ENCODE results near the gene ZNRF1.

DNA sequence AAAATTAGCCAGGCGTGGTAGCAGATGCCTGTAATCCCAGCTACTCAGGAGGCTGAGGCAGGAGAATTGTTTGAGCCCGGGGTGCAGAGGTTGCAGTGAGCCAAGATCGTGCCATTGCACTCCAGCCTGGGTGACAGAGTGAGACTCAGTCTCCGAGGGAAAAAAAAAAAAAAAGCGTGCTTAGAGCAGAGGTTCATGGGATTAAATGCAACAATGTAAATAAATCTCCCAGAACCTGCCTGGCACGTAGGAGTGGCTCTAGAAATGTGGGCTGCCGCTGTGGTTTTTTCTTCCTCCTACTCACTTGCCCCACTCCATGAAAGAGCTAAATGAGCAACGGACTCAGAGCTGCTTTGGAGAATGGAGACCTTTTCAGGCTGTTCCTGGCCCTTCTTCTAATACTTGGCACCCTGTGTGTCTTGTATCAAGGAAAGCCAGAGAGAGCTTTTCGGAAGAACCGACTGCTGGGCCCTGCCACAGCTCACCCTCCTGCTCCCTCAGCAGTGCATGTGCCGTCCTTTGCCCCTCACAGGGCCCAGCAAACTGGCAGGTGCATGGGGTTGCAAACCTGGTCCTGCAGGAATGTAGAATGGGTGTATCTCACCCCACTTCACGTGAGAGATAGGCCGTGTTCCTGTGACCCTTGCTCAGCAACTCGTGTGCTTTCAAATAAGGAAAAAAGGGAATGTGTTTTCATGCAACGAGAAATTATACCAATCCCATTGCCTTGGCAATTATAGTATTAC is 65.8 kb downstream of the ZNRF1 start:
- TF ChIP-seq, protein P1, sequence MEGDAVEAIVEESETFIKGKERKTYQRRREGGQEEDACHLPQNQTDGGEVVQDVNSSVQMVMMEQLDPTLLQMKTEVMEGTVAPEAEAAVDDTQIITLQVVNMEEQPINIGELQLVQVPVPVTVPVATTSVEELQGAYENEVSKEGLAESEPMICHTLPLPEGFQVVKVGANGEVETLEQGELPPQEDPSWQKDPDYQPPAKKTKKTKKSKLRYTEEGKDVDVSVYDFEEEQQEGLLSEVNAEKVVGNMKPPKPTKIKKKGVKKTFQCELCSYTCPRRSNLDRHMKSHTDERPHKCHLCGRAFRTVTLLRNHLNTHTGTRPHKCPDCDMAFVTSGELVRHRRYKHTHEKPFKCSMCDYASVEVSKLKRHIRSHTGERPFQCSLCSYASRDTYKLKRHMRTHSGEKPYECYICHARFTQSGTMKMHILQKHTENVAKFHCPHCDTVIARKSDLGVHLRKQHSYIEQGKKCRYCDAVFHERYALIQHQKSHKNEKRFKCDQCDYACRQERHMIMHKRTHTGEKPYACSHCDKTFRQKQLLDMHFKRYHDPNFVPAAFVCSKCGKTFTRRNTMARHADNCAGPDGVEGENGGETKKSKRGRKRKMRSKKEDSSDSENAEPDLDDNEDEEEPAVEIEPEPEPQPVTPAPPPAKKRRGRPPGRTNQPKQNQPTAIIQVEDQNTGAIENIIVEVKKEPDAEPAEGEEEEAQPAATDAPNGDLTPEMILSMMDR (IDR thresholded peaks at IDR 0.05) = no peak
- no peak for TF ChIP-seq POLR2A (IDR thresholded peaks at IDR 0.05; ENCODE audit: low read depth)
